Gastroesophageal sphincter (tissue), 4 donors: ENCODE data around the gene OR52E2. TPM values are rescaled to one million over a fixed set of nuclear protein-coding genes. Genes with fewer than 3 reads are reported as not detected.

Experiments used
- ATAC-seq: fragments of 150-250 bp; one replicate; pipeline ENCODE4 v1.9.1; 2016; ENCODE audit warnings: mild to moderate bottlenecking, moderate library complexity
- H3K27ac ChIP-seq, 4 donors: fragments of 200-600 bp; sonication (generic) in 3 of 4; 1 replicate in 3 of 4; 2 replicates in 1 of 4; pipeline ENCODE4 v1.5.1; 2016 to 2019
- H3K27me3 ChIP-seq: fragments of 200-600 bp; sonication (generic); one replicate; pipeline ENCODE4 v1.5.1; 2019
- H3K36me3 ChIP-seq, 2 donors: fragments of 200-600 bp; sonication (generic); one replicate each; pipeline ENCODE4 v1.5.1; 2019; ENCODE audit warnings: control low read depth in 1 of 2
- H3K4me1 ChIP-seq, 3 donors: fragments of 200-600 bp; sonication (generic); 1 replicate in 2 of 3; 2 replicates in 1 of 3; pipeline ENCODE4 v1.5.1; 2016 to 2019; ENCODE audit warnings: control low read depth in 2 of 3
- H3K4me3 ChIP-seq, 2 donors: fragments of 200-600 bp; sonication (generic); one replicate each; pipeline ENCODE4 v1.5.1; 2019; ENCODE audit warnings: mild to moderate bottlenecking in 1 of 2, moderate library complexity in 1 of 2
- H3K9me3 ChIP-seq, 3 donors: fragments of 200-600 bp; sonication (generic); one replicate each; pipeline ENCODE4 v1.5.1; 2017 to 2019; ENCODE audit warnings: control low read depth in 2 of 3
- CTCF ChIP-seq, 4 experiments: fragments of 200-600 bp in 2 of 4; fragments of 450-650 bp in 2 of 4; sonication (generic) in 1 of 4; IDR thresholded peaks; one replicate each; pipeline ENCODE4 v1.5.1; 2017 to 2019; ENCODE audit warnings: antibody characterized with exemption in 4 of 4, mild to moderate bottlenecking in 2 of 4, moderate library complexity in 2 of 4
- EP300 ChIP-seq: sonication (generic); formaldehyde crosslinking; IDR thresholded peaks from one replicate; pipeline ENCODE4 v1.6.1; 2017; ENCODE audit warnings: antibody characterized with exemption, mild to moderate bottlenecking
- POLR2A ChIP-seq, 2 donors: fragments of 450-650 bp; IDR thresholded peaks; one replicate each; pipeline ENCODE4 v1.6.1; 2017; ENCODE audit warnings: antibody characterized with exemption in 2 of 2, mild to moderate bottlenecking in 2 of 2, moderate library complexity in 1 of 2
- POLR2AphosphoS5 ChIP-seq: sonication (generic); formaldehyde crosslinking; IDR thresholded peaks from one replicate; pipeline ENCODE4 v1.6.1; 2017; ENCODE audit warnings: antibody characterized with exemption
- WGBS, 2 donors: methylation state at CpG; one replicate each; pipeline ENCODE4 v1.1.5; 2018; ENCODE audit warnings: low coverage in 1 of 2; 5-methylcytosine and 5-hydroxymethylcytosine counted together
- total RNA-seq, 4 donors: library from RNA; depleted of rRNA; stranded (reverse); fragments of >200 nt; gene quantifications; one replicate each; pipeline ENCODE4 v1.1.0, GENCODE V29; 2016

OR52E2 gene
- total RNA-seq, 4 donors from 2014 or later, result not detected

GRCh38 chr11:5046226-5046625, 13.2 kb downstream of the OR52E2 start, which contains the start of gene OR52J3:
Gene OR52J3, plus strand, starts transcription at chr11:5046526. Its CDS starts 0 bp downstream, at chr11:5046526.
- Histone ChIP-seq H3K27me3 (no peaks in the 10 kb centered on the region), H3K4me1 (no peaks in the 10 kb centered on the region), H3K4me3 (no peak within 1 kb of the TSS), H3K27ac (no peak within 1 kb of the TSS), H3K9me3 (no peaks in the 10 kb centered on the region), H3K36me3 (no peaks in the 10 kb centered on the region)
- WGBS, 2 donors, result no CpG with 5 or more reads among the region's 1 CpG
- no peak for ATAC-seq
- TF ChIP-seq EP300, result no peak
- TF ChIP-seq POLR2AphosphoS5, result no peak
- no peak for TF ChIP-seq CTCF (IDR thresholded peaks at IDR 0.05)
- TF ChIP-seq POLR2A (IDR thresholded peaks at IDR 0.05), result no peak

- H3K4me1 ChIP-seq, result no peaks in the 10 kb centered on the region
Observed at GRCh38 chr11:5043380-5043779, 16.0 kb downstream of the OR52E2 start.

GRCh38 chr11:5042091-5042490, 17.3 kb downstream of the OR52E2 start:
- Histone ChIP-seq H3K4me1 (no peaks in the 10 kb centered on the region), H3K36me3 (no peaks in the 10 kb centered on the region), H3K4me3 (no peak overlapping the region), H3K9me3 (no peaks in the 10 kb centered on the region), H3K27me3 (no peaks in the 10 kb centered on the region), H3K27ac (no peak overlapping the region)
- no peak for ATAC-seq
- 70% methylated on average over 2 of the region's 3 CpGs; no CpG with 5 or more reads in 1 of the 2 donors for WGBS, 2 donors
- TF ChIP-seq EP300, result no peak
- no peak for TF ChIP-seq POLR2A (IDR thresholded peaks at IDR 0.05)
- TF ChIP-seq POLR2AphosphoS5, result no peak
- TF ChIP-seq CTCF (IDR thresholded peaks at IDR 0.05), result no peak

More at GRCh38 chr11:5043380-5043779, 16.0 kb downstream of the OR52E2 start:
- H3K27ac ChIP-seq, result no peak overlapping the region
- no peaks in the 10 kb centered on the region for H3K36me3 ChIP-seq
- H3K9me3 ChIP-seq, result no peaks in the 10 kb centered on the region
- no peak for ATAC-seq
- no peaks in the 10 kb centered on the region for H3K27me3 ChIP-seq
- H3K4me3 ChIP-seq, result no peak overlapping the region
- TF ChIP-seq POLR2AphosphoS5 (no peak), POLR2A (IDR thresholded peaks at IDR 0.05) (no peak), EP300 (no peak), CTCF (IDR thresholded peaks at IDR 0.05) (no peak)
- WGBS, 2 donors, result 29 to 45% methylated on average over 2 of the region's 2 CpGs

- 58 to 59% methylated on average over 2 to 4 of the region's 4 CpGs for WGBS, 2 donors
- no peak overlapping the region for H3K27ac ChIP-seq
- no peaks in the 10 kb centered on the region for H3K36me3 ChIP-seq
- no peak overlapping the region for H3K4me3 ChIP-seq
- ATAC-seq, result no peak
- TF ChIP-seq POLR2A (IDR thresholded peaks at IDR 0.05), result no peak
- no peak for TF ChIP-seq CTCF (IDR thresholded peaks at IDR 0.05)
- no peak for TF ChIP-seq EP300
- no peak for TF ChIP-seq POLR2AphosphoS5
- no peaks in the 10 kb centered on the region for H3K9me3 ChIP-seq
- H3K4me1 ChIP-seq, result no peaks in the 10 kb centered on the region
- H3K27me3 ChIP-seq, result no peaks in the 10 kb centered on the region
Observed at GRCh38 chr11:5040876-5041275, 18.6 kb downstream of the OR52E2 start.

GRCh38 chr11:5038341-5038740, 21.1 kb downstream of the OR52E2 start:
- WGBS, 2 donors, result 75 to 87% methylated on average over 1 of the region's 1 CpG
- ATAC-seq, result no peak
- Histone ChIP-seq H3K9me3 (no peaks in the 10 kb centered on the region), H3K27ac (no peak overlapping the region), H3K27me3 (no peaks in the 10 kb centered on the region), H3K4me1 (no peaks in the 10 kb centered on the region), H3K36me3 (no peaks in the 10 kb centered on the region), H3K4me3 (no peak overlapping the region)
- TF ChIP-seq POLR2A (IDR thresholded peaks at IDR 0.05) (no peak), POLR2AphosphoS5 (no peak), CTCF (IDR thresholded peaks at IDR 0.05) (no peak), EP300 (no peak)
